NCI-H82 treated with DMSO at 0.1 percent for 48 hours (cell line): ENCODE measurements around the gene TMCC3.
"Not testable (repeated sequence)": the region's sequence is repeated elsewhere in the genome, so short reads cannot be mapped to it uniquely, and the experiment has no call there.

Source experiments
- DNase-seq: peaks from one replicate; lab custom pipeline; 2025; ENCODE audit not compliant: unreplicated experiment; lab: John Stamatoyannopoulos, UW

Gene TMCC3

GRCh38 chr12:94603434-94604365 lies 46.7 kb downstream of the TMCC3 start:
- DNase-seq: no peak

GRCh38 chr12:94602024-94602423 lies 48.3 kb downstream of the TMCC3 start:
- no peak for DNase-seq

GRCh38 chr12:94601307-94601706 lies 49.0 kb downstream of the TMCC3 start:
- not testable (repeated sequence) for DNase-seq

GRCh38 chr12:94599189-94599588 lies 51.2 kb downstream of the TMCC3 start:
- no peak for DNase-seq

- DNase-seq: no peak
These were observed 53.1 kb downstream of the TMCC3 start for GRCh38 chr12:94597268-94597667.

- no peak for DNase-seq
These were observed 53.8 kb downstream of the TMCC3 start for GRCh38 chr12:94596596-94596995.

- no peak for DNase-seq
These were observed 55.2 kb downstream of the TMCC3 start for GRCh38 chr12:94595152-94595551.

- no peak for DNase-seq
These were observed 55.9 kb downstream of the TMCC3 start for GRCh38 chr12:94594443-94594825.

- no peak for DNase-seq
These were observed 56.4 kb downstream of the TMCC3 start for GRCh38 chr12:94593822-94594442.

GRCh38 chr12:94592723-94593122 lies 57.6 kb downstream of the TMCC3 start:
- peak; percentile 66 for DNase-seq

GRCh38 chr12:94592080-94592479 lies 58.3 kb downstream of the TMCC3 start:
- no peak for DNase-seq

GRCh38 chr12:94590428-94590827 lies 59.9 kb downstream of the TMCC3 start:
- no peak for DNase-seq

GRCh38 chr12:94589591-94590001 lies 60.8 kb downstream of the TMCC3 start:
- DNase-seq: no peak

- DNase-seq: no peak
These were observed 62.0 kb downstream of the TMCC3 start for GRCh38 chr12:94588346-94588745.

- no peak for DNase-seq
These were observed 62.8 kb downstream of the TMCC3 start for GRCh38 chr12:94587266-94588241.

- DNase-seq: no peak
These were observed 63.6 kb downstream of the TMCC3 start for GRCh38 chr12:94586589-94587259.

GRCh38 chr12:94585626-94586025 lies 64.7 kb downstream of the TMCC3 start:
- DNase-seq: no peak

- no peak for DNase-seq
These were observed 66.0 kb downstream of the TMCC3 start for GRCh38 chr12:94584377-94584776.

GRCh38 chr12:94582591-94582990 lies 67.8 kb downstream of the TMCC3 start:
- no peak for DNase-seq

- DNase-seq: no peak
These were observed 74.5 kb downstream of the TMCC3 start for GRCh38 chr12:94575645-94576403.
